ENCODE measurements around the gene ZFYVE21. TPM values are rescaled to one million over a fixed set of nuclear protein-coding genes. Genes with fewer than 3 reads are reported as not detected.
"Not testable (repeated sequence)": the region's sequence is repeated elsewhere in the genome, so short reads cannot be mapped to it uniquely, and the experiment has no call there.

The ZFYVE21 gene
- total RNA-seq, 4 donors from 2014 or later = 40.3 to 81.2 (median 59.0) TPM

DNA sequence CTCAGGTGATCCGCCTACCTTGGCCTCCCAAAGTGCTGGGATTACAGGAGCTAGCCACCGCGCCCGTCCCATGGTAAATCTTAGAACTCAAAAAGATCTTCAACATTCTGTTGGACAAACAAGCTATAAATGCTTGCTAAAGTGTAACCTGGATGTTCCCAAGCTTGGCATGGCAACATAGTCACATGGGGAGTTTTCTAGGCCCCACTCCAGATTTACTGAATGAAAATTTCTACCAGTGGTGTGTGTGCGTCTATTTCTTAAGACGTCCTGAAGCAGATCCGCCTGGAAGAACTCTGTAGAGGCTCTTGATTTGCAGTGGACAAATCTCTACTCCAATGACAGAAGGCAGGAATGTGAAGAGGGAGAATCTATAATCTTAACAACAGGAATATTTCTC, 59.9 kb downstream of the ZFYVE21 start:
- H3K9me3 ChIP-seq = no peaks in the 10 kb centered on the region
- no peak overlapping the region for H3K27ac ChIP-seq
- DNase-seq = no peak
- TF ChIP-seq, protein P1, sequence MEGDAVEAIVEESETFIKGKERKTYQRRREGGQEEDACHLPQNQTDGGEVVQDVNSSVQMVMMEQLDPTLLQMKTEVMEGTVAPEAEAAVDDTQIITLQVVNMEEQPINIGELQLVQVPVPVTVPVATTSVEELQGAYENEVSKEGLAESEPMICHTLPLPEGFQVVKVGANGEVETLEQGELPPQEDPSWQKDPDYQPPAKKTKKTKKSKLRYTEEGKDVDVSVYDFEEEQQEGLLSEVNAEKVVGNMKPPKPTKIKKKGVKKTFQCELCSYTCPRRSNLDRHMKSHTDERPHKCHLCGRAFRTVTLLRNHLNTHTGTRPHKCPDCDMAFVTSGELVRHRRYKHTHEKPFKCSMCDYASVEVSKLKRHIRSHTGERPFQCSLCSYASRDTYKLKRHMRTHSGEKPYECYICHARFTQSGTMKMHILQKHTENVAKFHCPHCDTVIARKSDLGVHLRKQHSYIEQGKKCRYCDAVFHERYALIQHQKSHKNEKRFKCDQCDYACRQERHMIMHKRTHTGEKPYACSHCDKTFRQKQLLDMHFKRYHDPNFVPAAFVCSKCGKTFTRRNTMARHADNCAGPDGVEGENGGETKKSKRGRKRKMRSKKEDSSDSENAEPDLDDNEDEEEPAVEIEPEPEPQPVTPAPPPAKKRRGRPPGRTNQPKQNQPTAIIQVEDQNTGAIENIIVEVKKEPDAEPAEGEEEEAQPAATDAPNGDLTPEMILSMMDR (IDR thresholded peaks at IDR 0.05) = no peak
- TF ChIP-seq POLR2A (IDR thresholded peaks at IDR 0.05) = no peak
- no peaks in the 10 kb centered on the region for H3K27me3 ChIP-seq
- H3K36me3 ChIP-seq = peaks cover 0 to 27% (median 0%) of the 10 kb centered on the region in 3 donors
- no peaks in the 10 kb centered on the region for H3K4me1 ChIP-seq
- no peak overlapping the region for H3K4me3 ChIP-seq

DNA sequence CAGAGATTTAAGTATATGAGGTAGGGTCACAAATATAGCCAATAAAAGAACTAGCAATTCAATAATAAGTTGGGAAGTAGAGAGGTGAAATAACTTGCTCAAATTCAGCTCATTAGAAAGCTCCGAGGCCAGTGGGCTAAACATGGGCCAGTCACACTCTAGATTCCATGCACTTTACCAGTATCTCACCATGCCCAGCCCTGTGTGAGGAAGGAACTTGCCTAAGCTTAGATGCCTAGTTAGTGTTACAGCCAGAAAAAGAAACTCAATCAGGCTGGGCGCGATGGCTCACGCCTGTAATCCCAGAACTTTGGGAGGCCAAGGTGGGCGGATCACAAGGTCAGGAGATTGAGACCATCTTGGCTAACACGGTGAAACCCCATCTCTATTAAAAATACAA, 60.7 kb downstream of the ZFYVE21 start:
- not testable (repeated sequence) for H3K9me3 ChIP-seq, DNase-seq, H3K27me3 ChIP-seq, H3K4me1 ChIP-seq, H3K4me3 ChIP-seq, H3K27ac ChIP-seq
- H3K36me3 ChIP-seq = peaks cover 0 to 26% (median 0%) of the 10 kb centered on the region in 3 donors

DNA sequence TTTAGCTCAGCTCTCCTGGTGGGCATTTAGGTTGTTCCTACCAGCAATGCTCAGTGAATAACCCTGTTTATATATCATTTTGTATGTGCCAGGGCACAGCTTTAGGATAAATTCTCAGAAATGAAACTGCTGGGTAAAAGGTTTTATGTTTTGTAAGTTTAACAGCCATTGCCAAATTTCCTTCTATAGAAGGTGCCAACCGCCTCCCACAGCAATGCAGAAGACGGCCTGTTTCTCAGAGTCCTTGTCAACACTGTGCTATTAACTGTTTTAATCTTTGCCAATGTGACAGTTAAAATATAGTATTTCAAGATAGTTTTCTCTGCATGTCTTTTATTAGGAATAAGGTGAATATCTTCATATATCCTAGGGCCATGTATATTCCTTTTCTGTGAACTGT, 66.8 kb downstream of the ZFYVE21 start:
- H3K4me1 ChIP-seq = no peaks in the 10 kb centered on the region
- H3K27ac ChIP-seq = no peak overlapping the region
- peaks cover 0 to 37% (median 0%) of the 10 kb centered on the region in 3 donors for H3K36me3 ChIP-seq
- no peak for DNase-seq
- no peaks in the 10 kb centered on the region for H3K9me3 ChIP-seq
- H3K27me3 ChIP-seq = no peaks in the 10 kb centered on the region
- TF ChIP-seq POLR2A (IDR thresholded peaks at IDR 0.05) = no peak
- TF ChIP-seq, protein P1 (IDR thresholded peaks at IDR 0.05) = no peak
- no peak overlapping the region for H3K4me3 ChIP-seq

Small RNAs within 50 kb of the gene (small RNA-seq; reads per million reads assigned to genes)
- 0 reads per million in 2 donors for gene RF00019

Other genes with a start within 250 kb of the ZFYVE21 start
- 100 to 1,000 TPM in 1 of 4 donors, 10 to 100 TPM in 3; 40.1 to 101 (median 68.4) TPM for gene CKB, start 193.0 kb upstream of the ZFYVE21 start, total RNA-seq
- gene TRMT61A, start 186.6 kb upstream of the ZFYVE21 start, total RNA-seq = 10 to 100 TPM in 1 of 4 donors, 1 to 10 TPM in 3; 6.1 to 13.9 (median 8.7) TPM
- 10 to 100 TPM; 18.0 to 38.0 (median 19.5) TPM for gene BAG5, start 153.2 kb upstream of the ZFYVE21 start, total RNA-seq
- gene COA8, start 152.8 kb upstream of the ZFYVE21 start, total RNA-seq = 10 to 100 TPM; 13.6 to 20.8 (median 17.9) TPM
- gene KLC1, start 86.6 kb upstream of the ZFYVE21 start, total RNA-seq = 100 to 1,000 TPM; 125 to 361 (median 270) TPM
- 10 to 100 TPM; 11.6 to 42.9 (median 16.2) TPM for gene XRCC3, start 359 bp upstream of the ZFYVE21 start, total RNA-seq
- gene PPP1R13B, start 131.8 kb downstream of the ZFYVE21 start, total RNA-seq = 10 to 100 TPM; 30.5 to 78.3 (median 54.0) TPM
- under 1 TPM in 1 of 4 donors, not detected in 3; 0.40 TPM for gene TDRD9, start 212.6 kb downstream of the ZFYVE21 start, total RNA-seq
- not detected for gene RD3L, start 226.7 kb downstream of the ZFYVE21 start, total RNA-seq